Glutamatergic neuron (in vitro differentiated cells): ENCODE measurements around the gene KIF4A. TPM values are rescaled to one million over a fixed set of nuclear protein-coding genes. Genes with fewer than 3 reads are reported as not detected.
A peak's percentile ranks its signal among the peaks of the same experiment; 100 is the strongest.

Experiments
- DNase-seq: peaks from one replicate; pipeline ENCODE4 v3.0.0; 2022
- H3K27ac Mint-ChIP-seq: one replicate; pipeline ENCODE4 v1.8.0; 2020; ENCODE audit warnings: mild to moderate bottlenecking, mixed read lengths, inconsistent platforms; ENCODE audit not compliant: unreplicated experiment
- H3K27me3 Mint-ChIP-seq: one replicate; pipeline ENCODE4 v1.8.0; 2020; ENCODE audit warnings: mild to moderate bottlenecking, moderate library complexity, mixed read lengths, inconsistent platforms; ENCODE audit not compliant: unreplicated experiment
- H3K36me3 Mint-ChIP-seq: one replicate; pipeline ENCODE4 v1.8.0; 2020; ENCODE audit warnings: mild to moderate bottlenecking, mixed read lengths, inconsistent platforms; ENCODE audit not compliant: unreplicated experiment
- H3K4me1 Mint-ChIP-seq: one replicate; pipeline ENCODE4 v1.8.0; 2020; ENCODE audit warnings: mild to moderate bottlenecking, low read depth, mixed read lengths, inconsistent platforms; ENCODE audit not compliant: unreplicated experiment
- H3K4me3 Mint-ChIP-seq: one replicate; pipeline ENCODE4 v1.8.0; 2020; ENCODE audit warnings: mild to moderate bottlenecking, mixed read lengths, inconsistent platforms; ENCODE audit not compliant: unreplicated experiment
- H3K9me3 Mint-ChIP-seq: one replicate; pipeline ENCODE4 v1.8.0; 2020; ENCODE audit warnings: mild to moderate bottlenecking, moderate library complexity, mixed read lengths, inconsistent platforms; ENCODE audit not compliant: unreplicated experiment
- CTCF ChIP-seq: fragments of 200-600 bp; sonication (generic); IDR thresholded peaks from one replicate; pipeline ENCODE4 v1.5.0; 2021; ENCODE audit not compliant: partially characterized antibody, unreplicated experiment
- total RNA-seq: library from RNA; stranded (reverse); fragmentation: NEBNext Ultra II Directional; extraction: Animal tissue kit (Norgen Biotek cat#: 25700); gene quantifications from one replicate; pipeline ENCODE4 v1.2.1, GENCODE V29; 2021; ENCODE audit not compliant: unreplicated experiment

The KIF4A gene
- total RNA-seq, 1 donor from 2014 or later: 4.6 TPM

GRCh38 chrX:70437921-70438665, 148.2 kb downstream of the KIF4A start:
- Mint-ChIP-seq H3K9me3 (no peaks in the 10 kb centered on the region), H3K36me3 (no peaks in the 10 kb centered on the region), H3K27me3 (peaks cover 1% of the 10 kb centered on the region), H3K27ac (no peak overlapping the region), H3K4me3 (no peak overlapping the region), H3K4me1 (peaks cover 4% of the 10 kb centered on the region)
- no peak for DNase-seq
- no peak for TF ChIP-seq CTCF

DNA sequence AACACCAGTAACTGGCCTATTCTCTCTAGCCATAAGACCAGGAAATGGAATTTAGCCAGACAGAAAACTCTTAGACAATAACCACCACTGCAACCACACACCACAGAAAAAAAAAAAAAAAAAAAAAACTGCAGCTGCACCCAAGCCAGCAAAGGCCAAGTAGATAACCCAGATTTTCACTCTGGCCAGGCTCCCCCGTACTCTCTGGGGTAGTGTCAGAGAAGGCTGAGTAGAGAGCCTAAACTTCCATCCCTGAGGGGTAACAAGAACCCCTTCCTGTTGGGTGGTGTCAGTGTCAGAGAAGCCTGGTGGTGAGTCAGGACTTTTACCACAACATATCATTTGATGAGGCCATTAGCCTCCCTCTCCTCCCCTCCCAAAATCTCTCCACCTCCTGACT, 149.1 kb downstream of the KIF4A start:
- DNase-seq: no peak
- no peak overlapping the region for H3K27ac Mint-ChIP-seq
- no peak overlapping the region for H3K4me3 Mint-ChIP-seq
- no peaks in the 10 kb centered on the region for H3K9me3 Mint-ChIP-seq
- no peak for TF ChIP-seq CTCF
- no peaks in the 10 kb centered on the region for H3K36me3 Mint-ChIP-seq
- H3K27me3 Mint-ChIP-seq: no peaks in the 10 kb centered on the region
- H3K4me1 Mint-ChIP-seq: peaks cover 4% of the 10 kb centered on the region

- Mint-ChIP-seq H3K27ac (no peak overlapping the region), H3K4me3 (no peak overlapping the region), H3K4me1 (no peaks in the 10 kb centered on the region), H3K9me3 (no peaks in the 10 kb centered on the region), H3K36me3 (no peaks in the 10 kb centered on the region), H3K27me3 (no peaks in the 10 kb centered on the region)
- no peak for DNase-seq
- TF ChIP-seq CTCF: no peak
Measured at GRCh38 chrX:70442224-70442623, 152.3 kb downstream of the KIF4A start.

DNA sequence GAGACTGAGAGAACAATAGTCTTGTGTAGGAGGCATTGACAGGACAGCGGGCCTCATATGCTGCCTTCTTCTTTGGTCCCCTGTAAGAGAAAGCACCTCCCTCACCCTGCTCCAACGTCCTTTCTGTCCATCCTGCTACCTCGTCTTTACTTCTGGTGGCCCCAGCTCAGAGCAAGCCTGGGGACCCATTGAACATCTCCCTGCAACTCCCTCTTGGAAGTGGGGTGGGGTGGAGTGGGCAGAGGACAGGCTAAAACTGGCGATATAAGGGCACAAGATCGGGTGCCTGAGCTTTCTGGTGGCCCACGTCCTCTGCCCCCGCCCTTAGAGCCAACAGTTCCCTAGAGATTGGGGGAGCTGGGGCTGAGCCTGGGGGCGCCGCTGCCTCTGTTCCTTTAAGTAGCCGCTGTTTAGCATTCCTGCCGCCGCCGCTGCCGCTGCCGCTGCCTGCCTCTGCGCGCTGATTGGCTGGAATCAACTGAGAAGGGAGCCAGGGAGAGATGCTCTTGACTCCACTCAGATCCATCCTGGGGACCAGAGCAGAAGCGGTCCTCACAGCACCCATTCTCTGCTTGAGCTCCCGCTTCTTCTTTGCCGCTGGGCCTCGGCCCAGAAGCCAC, 154.5 kb downstream of the KIF4A start, which contains the start of gene DLG3:
Gene DLG3 (plus strand): TSS at position 510 of the 620 bp plus-strand sequence. CDS start 367 bp downstream, outside the sequence.
- peak within 1 kb of the TSS; percentile 74 for H3K4me3 Mint-ChIP-seq
- peak; percentile 76 for DNase-seq
- no peaks in the 10 kb centered on the region for H3K36me3 Mint-ChIP-seq
- no peaks in the 10 kb centered on the region for H3K9me3 Mint-ChIP-seq
- peaks cover 2% of the 10 kb centered on the region for H3K4me1 Mint-ChIP-seq
- H3K27me3 Mint-ChIP-seq: no peaks in the 10 kb centered on the region
- no peak within 1 kb of the TSS for H3K27ac Mint-ChIP-seq
- TF ChIP-seq CTCF: no peak
